GM18951 (cell line): ENCODE data around the gene PCDHGA1.
A peak's percentile ranks its signal among the peaks of the same experiment; 100 is the strongest.
"Not testable (repeated sequence)": the region's sequence is repeated elsewhere in the genome, so short reads cannot be mapped to it uniquely, and the experiment has no call there.

Experiments used
- POLR2A ChIP-seq: IDR thresholded peaks from 4 replicates; pipeline ENCODE4 v1.6.1; 2011; ENCODE audit warnings: mild to moderate bottlenecking; ENCODE audit not compliant: insufficient read length, insufficient read depth; ENCODE audit errors: extremely low read depth
- in situ Hi-C: fragments of 300-500 bp; cut with MboI; formaldehyde crosslinking; loops from one replicate; pipeline ENCODE4 v1.12.0; 2022; ENCODE audit warnings: low sequenced_read_pairs, mixed read lengths, inconsistent platforms; ENCODE audit not compliant: unreplicated experiment

Gene PCDHGA1

GRCh38 chr5:141419074-141419880 lies 89.0 kb downstream of the PCDHGA1 start:
- in situ Hi-C loops = loop anchor here (5.0 kb wide), 1 partner anchor 143 kb away; no protein-coding TSS in a partner anchor
- TF ChIP-seq POLR2A = no peak

DNA sequence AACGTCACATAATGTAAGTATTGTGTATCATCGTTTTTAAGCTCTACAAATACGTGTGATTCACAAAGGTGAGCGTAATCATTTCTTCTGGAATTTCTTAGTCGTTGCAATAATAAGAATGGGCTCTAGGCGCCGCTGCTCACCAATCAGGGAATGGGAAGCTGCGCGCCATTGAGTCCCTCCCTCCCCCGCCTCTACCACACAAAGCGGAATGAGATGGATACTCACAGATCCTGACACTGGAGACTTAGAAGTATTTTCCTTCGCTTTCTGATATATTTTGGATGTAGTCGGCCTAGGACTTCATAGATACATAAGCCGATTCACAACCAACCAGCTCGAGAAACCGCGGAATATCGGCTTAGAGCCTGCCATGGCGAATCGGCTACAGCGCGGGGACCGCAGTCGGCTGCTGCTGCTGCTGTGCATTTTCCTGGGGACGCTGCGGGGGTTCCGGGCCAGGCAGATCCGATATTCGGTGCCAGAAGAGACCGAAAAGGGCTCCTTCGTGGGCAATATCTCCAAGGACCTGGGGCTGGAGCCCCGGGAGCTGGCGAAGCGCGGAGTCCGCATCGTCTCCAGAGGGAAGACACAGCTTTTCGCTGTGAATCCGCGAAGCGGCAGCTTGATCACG lies 90.7 kb downstream of the PCDHGA1 start, which contains the start of gene PCDHGA11:
Gene PCDHGA11, plus strand, starts transcription at position 197 of the 634 bp plus-strand sequence. Its CDS starts 177 bp downstream, at position 374.
- TF ChIP-seq POLR2A = no peak
- in situ Hi-C loops = no loop called here

DNA sequence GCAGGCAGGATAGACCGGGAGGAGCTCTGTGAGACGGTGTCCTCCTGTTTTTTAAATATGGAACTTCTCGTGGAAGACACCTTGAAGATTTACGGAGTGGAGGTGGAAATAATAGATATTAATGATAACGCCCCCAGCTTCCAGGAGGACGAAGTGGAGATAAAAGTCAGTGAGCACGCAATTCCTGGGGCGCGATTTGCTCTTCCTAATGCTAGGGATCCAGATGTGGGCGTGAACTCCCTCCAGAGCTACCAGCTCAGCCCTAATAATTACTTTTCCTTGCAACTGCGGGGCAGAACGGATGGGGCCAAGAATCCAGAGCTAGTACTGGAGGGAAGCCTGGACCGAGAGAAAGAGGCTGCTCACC lies 91.2 kb downstream of the PCDHGA1 start:
- no peak for TF ChIP-seq POLR2A
- in situ Hi-C loops = no loop called here

DNA sequence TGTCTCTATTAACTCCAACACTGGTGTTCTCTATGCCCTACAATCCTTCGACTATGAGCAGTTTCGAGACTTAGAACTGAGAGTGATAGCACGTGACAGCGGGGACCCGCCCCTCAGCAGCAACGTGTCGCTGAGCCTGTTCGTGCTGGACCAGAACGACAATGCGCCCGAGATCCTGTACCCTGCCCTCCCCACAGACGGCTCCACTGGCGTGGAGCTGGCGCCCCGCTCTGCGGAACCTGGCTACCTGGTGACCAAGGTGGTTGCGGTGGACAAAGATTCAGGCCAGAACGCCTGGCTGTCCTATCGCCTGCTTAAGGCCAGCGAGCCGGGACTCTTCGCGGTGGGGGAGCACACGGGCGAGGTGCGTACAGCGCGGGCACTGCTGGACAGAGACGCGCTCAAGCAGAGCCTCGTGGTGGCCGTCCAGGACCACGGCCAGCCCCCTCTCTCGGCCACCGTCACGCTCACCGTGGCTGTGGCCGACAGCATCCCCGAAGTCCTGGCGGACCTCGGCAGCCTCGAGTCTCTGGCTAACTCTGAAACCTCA lies 92.5 kb downstream of the PCDHGA1 start:
- in situ Hi-C loops = no loop called here
- TF ChIP-seq POLR2A = no peak

GRCh38 chr5:141427783-141428426 lies 97.6 kb downstream of the PCDHGA1 start:
- in situ Hi-C loops = no loop called here
- no peak for TF ChIP-seq POLR2A

- no peak for TF ChIP-seq POLR2A
- in situ Hi-C loops = no loop called here
These were observed 100.2 kb downstream of the PCDHGA1 start, which contains the start of gene PCDHGA12 for GRCh38 chr5:141430332-141431113. PCDHGA12 (plus strand) TSS chr5:141430507; CDS start chr5:141430760, 253 bp downstream.

DNA sequence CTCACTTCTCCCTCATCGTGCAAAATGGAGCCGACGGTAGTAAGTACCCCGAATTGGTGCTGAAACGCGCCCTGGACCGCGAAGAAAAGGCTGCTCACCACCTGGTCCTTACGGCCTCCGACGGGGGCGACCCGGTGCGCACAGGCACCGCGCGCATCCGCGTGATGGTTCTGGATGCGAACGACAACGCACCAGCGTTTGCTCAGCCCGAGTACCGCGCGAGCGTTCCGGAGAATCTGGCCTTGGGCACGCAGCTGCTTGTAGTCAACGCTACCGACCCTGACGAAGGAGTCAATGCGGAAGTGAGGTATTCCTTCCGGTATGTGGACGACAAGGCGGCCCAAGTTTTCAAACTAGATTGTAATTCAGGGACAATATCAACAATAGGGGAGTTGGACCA lies 101.0 kb downstream of the PCDHGA1 start:
- peak; percentile 44 for TF ChIP-seq POLR2A
- in situ Hi-C loops = no loop called here

DNA sequence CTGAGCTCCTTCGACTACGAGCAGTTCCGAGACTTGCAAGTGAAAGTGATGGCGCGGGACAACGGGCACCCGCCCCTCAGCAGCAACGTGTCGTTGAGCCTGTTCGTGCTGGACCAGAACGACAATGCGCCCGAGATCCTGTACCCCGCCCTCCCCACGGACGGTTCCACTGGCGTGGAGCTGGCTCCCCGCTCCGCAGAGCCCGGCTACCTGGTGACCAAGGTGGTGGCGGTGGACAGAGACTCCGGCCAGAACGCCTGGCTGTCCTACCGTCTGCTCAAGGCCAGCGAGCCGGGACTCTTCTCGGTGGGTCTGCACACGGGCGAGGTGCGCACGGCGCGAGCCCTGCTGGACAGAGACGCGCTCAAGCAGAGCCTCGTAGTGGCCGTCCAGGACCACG lies 102.0 kb downstream of the PCDHGA1 start:
- in situ Hi-C loops = not testable (repeated sequence)

- in situ Hi-C loops = not testable (repeated sequence)
These were observed 102.4 kb downstream of the PCDHGA1 start for GRCh38 chr5:141432726-141433125.

- TF ChIP-seq POLR2A = no peak
- in situ Hi-C loops = no loop called here
These were observed 103.7 kb downstream of the PCDHGA1 start for GRCh38 chr5:141434006-141434405.

GRCh38 chr5:141437221-141437620 lies 106.9 kb downstream of the PCDHGA1 start:
- in situ Hi-C loops = no loop called here
- TF ChIP-seq POLR2A = no peak

GRCh38 chr5:141439411-141440141 lies 109.3 kb downstream of the PCDHGA1 start:
- in situ Hi-C loops = no loop called here
- TF ChIP-seq POLR2A = no peak
